HL-60 (cell line): ENCODE measurements around the gene CYTH4.

Source experiments
- GABPA ChIP-seq: IDR thresholded peaks from 2 replicates; pipeline ENCODE4 v1.6.1; 2012; ENCODE audit warnings: low read depth
- POLR2AphosphoS5 ChIP-seq: IDR thresholded peaks from 2 replicates; pipeline ENCODE4 v1.6.1; 2012; ENCODE audit warnings: low read depth
- TF ChIP-seq, protein P1 (sequence below): IDR thresholded peaks from one replicate; pipeline ENCODE4 v1.5.1; 2011; ENCODE audit warnings: low read length, control low read depth, inconsistent platforms; ENCODE audit not compliant: insufficient read depth
- TF ChIP-seq, protein P2 (sequence below): IDR thresholded peaks from 2 replicates; pipeline ENCODE4 v1.6.1; 2012; ENCODE audit warnings: low read depth; ENCODE audit not compliant: insufficient replicate concordance

DNA sequence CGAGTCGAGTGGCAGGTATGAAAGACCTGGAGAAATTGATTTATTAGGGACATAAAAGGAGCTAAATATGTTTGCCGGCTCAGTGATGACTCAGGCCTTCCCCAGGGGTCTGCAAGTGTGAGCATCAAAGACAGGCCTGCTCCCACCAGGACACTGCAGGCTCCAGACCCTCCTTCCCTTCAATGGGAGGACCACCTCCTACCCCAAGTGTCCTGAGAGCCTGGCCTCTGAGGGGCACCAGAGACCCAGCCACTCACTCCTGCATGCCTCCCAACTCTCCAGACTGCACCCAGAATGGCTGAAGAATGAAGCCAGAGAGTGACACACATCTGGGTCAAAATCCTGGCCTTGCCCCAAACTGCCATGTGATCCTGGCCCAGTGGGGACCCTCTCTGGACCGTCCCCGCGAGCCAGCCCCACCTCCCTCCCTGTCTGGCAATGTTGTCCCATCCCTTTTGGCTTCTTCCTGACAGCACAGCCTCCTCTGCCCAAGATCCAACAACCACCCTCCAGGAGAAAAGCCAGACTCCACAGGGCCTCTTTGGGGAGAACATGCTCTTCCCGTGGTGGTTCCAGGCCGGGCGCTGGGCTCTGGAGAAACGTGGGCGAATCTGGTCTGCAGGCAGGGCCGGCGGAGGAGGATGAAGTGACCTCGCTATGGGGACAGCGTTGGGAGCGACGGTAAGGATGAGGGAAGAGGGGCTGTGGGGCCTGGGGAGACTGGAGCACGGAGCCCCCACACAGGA lies 36.2 kb downstream of the CYTH4 start:
- TF ChIP-seq, protein P1, sequence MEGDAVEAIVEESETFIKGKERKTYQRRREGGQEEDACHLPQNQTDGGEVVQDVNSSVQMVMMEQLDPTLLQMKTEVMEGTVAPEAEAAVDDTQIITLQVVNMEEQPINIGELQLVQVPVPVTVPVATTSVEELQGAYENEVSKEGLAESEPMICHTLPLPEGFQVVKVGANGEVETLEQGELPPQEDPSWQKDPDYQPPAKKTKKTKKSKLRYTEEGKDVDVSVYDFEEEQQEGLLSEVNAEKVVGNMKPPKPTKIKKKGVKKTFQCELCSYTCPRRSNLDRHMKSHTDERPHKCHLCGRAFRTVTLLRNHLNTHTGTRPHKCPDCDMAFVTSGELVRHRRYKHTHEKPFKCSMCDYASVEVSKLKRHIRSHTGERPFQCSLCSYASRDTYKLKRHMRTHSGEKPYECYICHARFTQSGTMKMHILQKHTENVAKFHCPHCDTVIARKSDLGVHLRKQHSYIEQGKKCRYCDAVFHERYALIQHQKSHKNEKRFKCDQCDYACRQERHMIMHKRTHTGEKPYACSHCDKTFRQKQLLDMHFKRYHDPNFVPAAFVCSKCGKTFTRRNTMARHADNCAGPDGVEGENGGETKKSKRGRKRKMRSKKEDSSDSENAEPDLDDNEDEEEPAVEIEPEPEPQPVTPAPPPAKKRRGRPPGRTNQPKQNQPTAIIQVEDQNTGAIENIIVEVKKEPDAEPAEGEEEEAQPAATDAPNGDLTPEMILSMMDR = no peak
- TF ChIP-seq, protein P2, sequence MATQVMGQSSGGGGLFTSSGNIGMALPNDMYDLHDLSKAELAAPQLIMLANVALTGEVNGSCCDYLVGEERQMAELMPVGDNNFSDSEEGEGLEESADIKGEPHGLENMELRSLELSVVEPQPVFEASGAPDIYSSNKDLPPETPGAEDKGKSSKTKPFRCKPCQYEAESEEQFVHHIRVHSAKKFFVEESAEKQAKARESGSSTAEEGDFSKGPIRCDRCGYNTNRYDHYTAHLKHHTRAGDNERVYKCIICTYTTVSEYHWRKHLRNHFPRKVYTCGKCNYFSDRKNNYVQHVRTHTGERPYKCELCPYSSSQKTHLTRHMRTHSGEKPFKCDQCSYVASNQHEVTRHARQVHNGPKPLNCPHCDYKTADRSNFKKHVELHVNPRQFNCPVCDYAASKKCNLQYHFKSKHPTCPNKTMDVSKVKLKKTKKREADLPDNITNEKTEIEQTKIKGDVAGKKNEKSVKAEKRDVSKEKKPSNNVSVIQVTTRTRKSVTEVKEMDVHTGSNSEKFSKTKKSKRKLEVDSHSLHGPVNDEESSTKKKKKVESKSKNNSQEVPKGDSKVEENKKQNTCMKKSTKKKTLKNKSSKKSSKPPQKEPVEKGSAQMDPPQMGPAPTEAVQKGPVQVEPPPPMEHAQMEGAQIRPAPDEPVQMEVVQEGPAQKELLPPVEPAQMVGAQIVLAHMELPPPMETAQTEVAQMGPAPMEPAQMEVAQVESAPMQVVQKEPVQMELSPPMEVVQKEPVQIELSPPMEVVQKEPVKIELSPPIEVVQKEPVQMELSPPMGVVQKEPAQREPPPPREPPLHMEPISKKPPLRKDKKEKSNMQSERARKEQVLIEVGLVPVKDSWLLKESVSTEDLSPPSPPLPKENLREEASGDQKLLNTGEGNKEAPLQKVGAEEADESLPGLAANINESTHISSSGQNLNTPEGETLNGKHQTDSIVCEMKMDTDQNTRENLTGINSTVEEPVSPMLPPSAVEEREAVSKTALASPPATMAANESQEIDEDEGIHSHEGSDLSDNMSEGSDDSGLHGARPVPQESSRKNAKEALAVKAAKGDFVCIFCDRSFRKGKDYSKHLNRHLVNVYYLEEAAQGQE = no peak
- TF ChIP-seq GABPA (no peak), POLR2AphosphoS5 (no peak)
